ENCODE results near the gene AOC2. TPM values are rescaled to one million over a fixed set of nuclear protein-coding genes. Genes with fewer than 3 reads are reported as not detected.
"Not testable (repeated sequence)": the region's sequence is repeated elsewhere in the genome, so short reads cannot be mapped to it uniquely, and the experiment has no call there.

The AOC2 gene
- polyA plus RNA-seq, 1 experiment: 0.16 TPM

DNA sequence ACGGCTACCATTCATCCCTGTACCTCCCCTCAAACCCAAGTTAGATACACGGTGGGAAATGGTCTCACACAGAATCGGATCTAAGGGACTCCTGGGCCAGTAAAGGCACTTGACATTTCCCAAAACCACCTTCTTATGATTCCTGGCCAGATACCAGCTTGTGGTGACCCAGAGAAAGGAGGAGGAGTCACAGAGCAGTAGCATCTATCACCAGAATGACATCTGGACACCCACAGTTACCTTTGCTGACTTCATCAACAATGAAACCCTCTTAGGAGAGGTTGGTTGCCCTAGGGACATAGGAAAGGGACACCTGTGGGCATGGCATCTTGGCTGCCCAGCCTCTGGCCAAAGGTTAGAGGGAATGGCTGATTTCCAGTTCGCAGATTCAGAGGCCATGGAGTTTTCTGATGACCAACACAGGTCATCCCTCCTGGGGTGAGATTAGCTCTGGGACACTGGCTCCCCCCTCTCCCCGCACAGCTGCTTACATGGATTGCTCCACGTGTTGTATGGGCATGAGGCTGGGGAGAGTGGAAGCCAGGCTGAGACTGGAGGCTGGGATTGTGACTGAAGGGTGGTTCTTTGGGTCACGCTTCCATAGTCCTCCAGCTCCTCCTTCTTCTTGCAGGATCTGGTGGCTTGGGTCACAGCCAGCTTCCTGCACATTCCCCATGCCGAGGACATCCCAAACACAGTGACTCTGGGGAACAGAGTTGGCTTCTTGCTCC lies 5.2 kb downstream of the AOC2 start:
- no peak for DNase-seq (ENCODE audit: low read depth, low spot score)
- H3K27me3 ChIP-seq (ENCODE audit: control insufficient read depth, insufficient read depth, low read length): peaks cover 14% of the 10 kb centered on the region
- POLR2A ChIA-PET: no interaction called here
- H3K27ac ChIP-seq (ENCODE audit: low read depth, low read length): no peak overlapping the region
- no peak overlapping the region for H3K4me3 ChIP-seq (ENCODE audit: low read depth, low read length)
- TF ChIP-seq, protein P1, sequence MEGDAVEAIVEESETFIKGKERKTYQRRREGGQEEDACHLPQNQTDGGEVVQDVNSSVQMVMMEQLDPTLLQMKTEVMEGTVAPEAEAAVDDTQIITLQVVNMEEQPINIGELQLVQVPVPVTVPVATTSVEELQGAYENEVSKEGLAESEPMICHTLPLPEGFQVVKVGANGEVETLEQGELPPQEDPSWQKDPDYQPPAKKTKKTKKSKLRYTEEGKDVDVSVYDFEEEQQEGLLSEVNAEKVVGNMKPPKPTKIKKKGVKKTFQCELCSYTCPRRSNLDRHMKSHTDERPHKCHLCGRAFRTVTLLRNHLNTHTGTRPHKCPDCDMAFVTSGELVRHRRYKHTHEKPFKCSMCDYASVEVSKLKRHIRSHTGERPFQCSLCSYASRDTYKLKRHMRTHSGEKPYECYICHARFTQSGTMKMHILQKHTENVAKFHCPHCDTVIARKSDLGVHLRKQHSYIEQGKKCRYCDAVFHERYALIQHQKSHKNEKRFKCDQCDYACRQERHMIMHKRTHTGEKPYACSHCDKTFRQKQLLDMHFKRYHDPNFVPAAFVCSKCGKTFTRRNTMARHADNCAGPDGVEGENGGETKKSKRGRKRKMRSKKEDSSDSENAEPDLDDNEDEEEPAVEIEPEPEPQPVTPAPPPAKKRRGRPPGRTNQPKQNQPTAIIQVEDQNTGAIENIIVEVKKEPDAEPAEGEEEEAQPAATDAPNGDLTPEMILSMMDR (IDR thresholded peaks at IDR 0.05; ENCODE audit: low read depth, low read length): no peak
- no peaks in the 10 kb centered on the region for H3K9me3 ChIP-seq (ENCODE audit: control insufficient read depth, insufficient read depth, low read length)
- CTCF ChIA-PET: interaction anchor here (0.5 kb wide), 1 partner anchor 24 kb away, joined by 4 read pairs; no protein-coding TSS in a partner anchor

DNA sequence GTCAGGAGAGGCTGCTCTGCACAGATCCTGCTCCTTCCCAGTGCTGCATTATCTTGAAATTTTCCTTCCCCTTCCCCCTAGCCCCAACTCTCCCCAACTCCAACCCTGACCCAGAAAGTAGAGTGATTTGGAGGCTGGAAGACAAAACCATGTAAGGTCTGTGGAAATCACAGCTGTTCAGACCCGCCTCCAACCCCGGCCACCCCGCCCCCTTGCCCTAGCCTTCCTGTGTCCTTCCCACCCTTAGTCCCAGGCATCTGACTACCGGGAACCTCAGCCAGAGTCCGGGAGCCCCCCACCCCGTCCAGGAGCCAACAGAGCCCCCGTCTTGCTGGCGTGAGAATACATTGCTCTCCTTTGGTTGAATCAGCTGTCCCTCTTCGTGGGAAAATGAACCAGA lies 6.6 kb downstream of the AOC2 start, which contains the start of gene AOC3:
Gene AOC3 (plus strand): TSS at position 246 of the 400 bp plus-strand sequence. CDS start 145 bp downstream, at position 391.
- ChIA-PET POLR2A (no interaction called here), CTCF (interaction anchor here (1.3 kb wide), 1 partner anchor 87 kb away, joined by 4 read pairs; no protein-coding TSS in a partner anchor)
- TF ChIP-seq, protein P1 (IDR thresholded peaks at IDR 0.05; ENCODE audit: low read depth, low read length): no peak
- no peak for DNase-seq (ENCODE audit: low read depth, low spot score)
- Histone ChIP-seq H3K27ac (ENCODE audit: low read depth, low read length) (no peak within 1 kb of the TSS), H3K27me3 (ENCODE audit: control insufficient read depth, insufficient read depth, low read length) (peaks cover 21% of the 10 kb centered on the region), H3K4me3 (ENCODE audit: low read depth, low read length) (no peak within 1 kb of the TSS), H3K9me3 (ENCODE audit: control insufficient read depth, insufficient read depth, low read length) (no peaks in the 10 kb centered on the region)

DNA sequence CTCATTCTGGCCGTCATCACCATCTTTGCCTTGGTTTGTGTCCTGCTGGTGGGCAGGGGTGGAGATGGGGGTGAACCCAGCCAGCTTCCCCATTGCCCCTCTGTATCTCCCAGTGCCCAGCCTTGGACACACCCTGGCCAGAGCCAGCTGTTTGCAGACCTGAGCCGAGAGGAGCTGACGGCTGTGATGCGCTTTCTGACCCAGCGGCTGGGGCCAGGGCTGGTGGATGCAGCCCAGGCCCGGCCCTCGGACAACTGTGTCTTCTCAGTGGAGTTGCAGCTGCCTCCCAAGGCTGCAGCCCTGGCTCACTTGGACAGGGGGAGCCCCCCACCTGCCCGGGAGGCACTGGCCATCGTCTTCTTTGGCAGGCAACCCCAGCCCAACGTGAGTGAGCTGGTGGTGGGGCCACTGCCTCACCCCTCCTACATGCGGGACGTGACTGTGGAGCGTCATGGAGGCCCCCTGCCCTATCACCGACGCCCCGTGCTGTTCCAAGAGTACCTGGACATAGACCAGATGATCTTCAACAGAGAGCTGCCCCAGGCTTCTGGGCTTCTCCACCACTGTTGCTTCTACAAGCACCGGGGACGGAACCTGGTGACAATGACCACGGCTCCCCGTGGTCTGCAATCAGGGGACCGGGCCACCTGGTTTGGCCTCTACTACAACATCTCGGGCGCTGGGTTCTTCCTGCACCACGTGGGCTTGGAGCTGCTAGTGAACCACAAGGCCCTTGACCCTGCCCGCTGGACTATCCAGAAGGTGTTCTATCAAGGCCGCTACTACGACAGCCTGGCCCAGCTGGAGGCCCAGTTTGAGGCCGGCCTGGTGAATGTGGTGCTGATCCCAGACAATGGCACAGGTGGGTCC lies 7.2 kb downstream of the AOC2 start:
- POLR2A ChIA-PET: not testable (repeated sequence)

DNA sequence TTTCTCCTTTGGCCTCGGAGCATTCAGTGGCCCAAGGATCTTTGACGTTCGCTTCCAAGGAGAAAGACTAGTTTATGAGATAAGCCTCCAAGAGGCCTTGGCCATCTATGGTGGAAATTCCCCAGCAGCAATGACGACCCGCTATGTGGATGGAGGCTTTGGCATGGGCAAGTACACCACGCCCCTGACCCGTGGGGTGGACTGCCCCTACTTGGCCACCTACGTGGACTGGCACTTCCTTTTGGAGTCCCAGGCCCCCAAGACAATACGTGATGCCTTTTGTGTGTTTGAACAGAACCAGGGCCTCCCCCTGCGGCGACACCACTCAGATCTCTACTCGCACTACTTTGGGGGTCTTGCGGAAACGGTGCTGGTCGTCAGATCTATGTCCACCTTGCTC lies 8.0 kb downstream of the AOC2 start:
- POLR2A ChIA-PET: no interaction called here
- no peak overlapping the region for H3K4me3 ChIP-seq (ENCODE audit: low read depth, low read length)
- H3K27ac ChIP-seq (ENCODE audit: low read depth, low read length): no peak overlapping the region
- CTCF ChIA-PET: interaction anchor here (1.1 to 2.9 kb wide), 2 partner anchors 9 to 78 kb away, joined by 3 to 12 read pairs; partner anchors contain the start of gene AOC2
- no peak for DNase-seq (ENCODE audit: low read depth, low spot score)
- TF ChIP-seq, protein P1 (IDR thresholded peaks at IDR 0.05; ENCODE audit: low read depth, low read length): no peak
- peaks cover 30% of the 10 kb centered on the region for H3K27me3 ChIP-seq (ENCODE audit: control insufficient read depth, insufficient read depth, low read length)
- H3K9me3 ChIP-seq (ENCODE audit: control insufficient read depth, insufficient read depth, low read length): no peaks in the 10 kb centered on the region

More for the DNA sequence above, 7.2 kb downstream of the AOC2 start:
- CTCF ChIA-PET: interaction anchor here (1.3 kb wide), 1 partner anchor 87 kb away, joined by 4 read pairs; no protein-coding TSS in a partner anchor
- not testable (repeated sequence) for H3K4me3 ChIP-seq (ENCODE audit: low read depth, low read length); DNase-seq (ENCODE audit: low read depth, low spot score); H3K9me3 ChIP-seq (ENCODE audit: control insufficient read depth, insufficient read depth, low read length); H3K27ac ChIP-seq (ENCODE audit: low read depth, low read length)
- H3K27me3 ChIP-seq (ENCODE audit: control insufficient read depth, insufficient read depth, low read length): peaks cover 23% of the 10 kb centered on the region

DNA sequence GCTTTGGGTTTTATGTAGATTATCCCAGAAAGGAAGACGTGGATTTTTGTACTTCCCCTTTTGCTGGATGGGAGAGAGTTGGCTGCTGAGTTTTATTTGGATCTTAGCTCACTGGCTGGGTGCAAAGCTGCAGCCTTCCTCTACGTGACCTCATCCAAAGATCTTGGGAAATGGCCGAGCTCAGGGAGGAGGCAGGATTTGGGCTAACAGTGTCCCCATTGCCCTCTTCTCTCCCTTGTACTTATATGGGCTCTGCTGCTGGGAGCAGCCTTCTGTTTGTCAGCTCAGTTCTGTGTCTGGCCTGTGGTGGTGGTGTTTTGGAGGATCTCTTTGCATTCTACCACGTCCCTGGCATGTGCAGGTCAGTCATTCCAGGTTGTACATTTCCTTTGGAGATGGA lies 8.6 kb downstream of the AOC2 start:
- Histone ChIP-seq H3K27me3 (ENCODE audit: control insufficient read depth, insufficient read depth, low read length) (peaks cover 30% of the 10 kb centered on the region), H3K4me3 (ENCODE audit: low read depth, low read length) (no peak overlapping the region), H3K27ac (ENCODE audit: low read depth, low read length) (no peak overlapping the region), H3K9me3 (ENCODE audit: control insufficient read depth, insufficient read depth, low read length) (no peaks in the 10 kb centered on the region)
- TF ChIP-seq, protein P1 (IDR thresholded peaks at IDR 0.05; ENCODE audit: low read depth, low read length): no peak
- CTCF ChIA-PET: interaction anchor here (0.6 to 2.9 kb wide), 3 partner anchors 10 to 110 kb away, joined by 3 to 12 read pairs (median 3); partner anchors contain the start of gene AOC2
- DNase-seq (ENCODE audit: low read depth, low spot score): no peak
- POLR2A ChIA-PET: no interaction called here
